Measurements from ENCODE around the gene HYKK.

DNA sequence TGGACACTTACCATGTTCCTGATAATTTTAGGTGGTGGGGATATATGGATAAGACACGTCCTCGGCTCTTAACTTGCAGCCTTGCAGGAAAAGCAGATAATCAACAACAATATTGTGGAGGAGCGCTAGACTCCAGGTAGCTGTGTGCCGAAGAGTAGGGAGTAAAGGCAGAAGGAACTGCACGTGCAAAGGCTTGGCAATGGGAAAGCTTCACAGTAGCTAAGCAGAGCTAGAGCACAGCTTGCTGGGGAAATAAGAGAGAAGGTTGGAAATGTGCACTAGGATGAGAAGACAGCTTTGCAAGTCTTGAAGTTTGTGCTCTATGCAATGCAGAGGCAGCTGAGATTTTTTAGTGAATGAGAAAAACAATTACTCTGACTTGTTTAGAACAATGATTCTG is 45.2 kb downstream of the HYKK start:
- TF ChIP-seq, protein P1, sequence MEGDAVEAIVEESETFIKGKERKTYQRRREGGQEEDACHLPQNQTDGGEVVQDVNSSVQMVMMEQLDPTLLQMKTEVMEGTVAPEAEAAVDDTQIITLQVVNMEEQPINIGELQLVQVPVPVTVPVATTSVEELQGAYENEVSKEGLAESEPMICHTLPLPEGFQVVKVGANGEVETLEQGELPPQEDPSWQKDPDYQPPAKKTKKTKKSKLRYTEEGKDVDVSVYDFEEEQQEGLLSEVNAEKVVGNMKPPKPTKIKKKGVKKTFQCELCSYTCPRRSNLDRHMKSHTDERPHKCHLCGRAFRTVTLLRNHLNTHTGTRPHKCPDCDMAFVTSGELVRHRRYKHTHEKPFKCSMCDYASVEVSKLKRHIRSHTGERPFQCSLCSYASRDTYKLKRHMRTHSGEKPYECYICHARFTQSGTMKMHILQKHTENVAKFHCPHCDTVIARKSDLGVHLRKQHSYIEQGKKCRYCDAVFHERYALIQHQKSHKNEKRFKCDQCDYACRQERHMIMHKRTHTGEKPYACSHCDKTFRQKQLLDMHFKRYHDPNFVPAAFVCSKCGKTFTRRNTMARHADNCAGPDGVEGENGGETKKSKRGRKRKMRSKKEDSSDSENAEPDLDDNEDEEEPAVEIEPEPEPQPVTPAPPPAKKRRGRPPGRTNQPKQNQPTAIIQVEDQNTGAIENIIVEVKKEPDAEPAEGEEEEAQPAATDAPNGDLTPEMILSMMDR (IDR thresholded peaks at IDR 0.05; ENCODE audit: insufficient read depth, low read length), result no peak
- TF ChIP-seq GABPA (IDR thresholded peaks at IDR 0.05; ENCODE audit: low read depth), result no peak
- TF ChIP-seq POLR2AphosphoS5 (IDR thresholded peaks at IDR 0.05; ENCODE audit: low read depth), result no peak
